Hematopoietic multipotent progenitor cell (in vitro differentiated cells): ENCODE data around the gene GPRASP3. TPM values are rescaled to one million over a fixed set of nuclear protein-coding genes. Genes with fewer than 3 reads are reported as not detected.

Experiments used
- DNase-seq, 3 donors: peaks; one replicate each; pipeline ENCODE4 v3.0.0-alpha.2; 2011 to 2015; ENCODE audit warnings: low read depth in 2 of 3, low spot score in 2 of 3
- small RNA-seq: library from RNA; depleted of rRNA; stranded (forward); fragments of <200 nt; gene quantifications from one replicate; pipeline ENCODE3, GENCODE V24; 2012
- total RNA-seq: library from RNA; depleted of rRNA; stranded (reverse); fragments of >200 nt; gene quantifications from one replicate; pipeline ENCODE4 v1.2.3, GENCODE V29; 2012

GPRASP3 gene
- total RNA-seq, 1 donor, result 1.6 TPM

- DNase-seq, result peak in 1 of 3 donors; percentile 28
These were observed 25.5 kb downstream of the GPRASP3 start for GRCh38 chrX:102745857-102746584.

DNA sequence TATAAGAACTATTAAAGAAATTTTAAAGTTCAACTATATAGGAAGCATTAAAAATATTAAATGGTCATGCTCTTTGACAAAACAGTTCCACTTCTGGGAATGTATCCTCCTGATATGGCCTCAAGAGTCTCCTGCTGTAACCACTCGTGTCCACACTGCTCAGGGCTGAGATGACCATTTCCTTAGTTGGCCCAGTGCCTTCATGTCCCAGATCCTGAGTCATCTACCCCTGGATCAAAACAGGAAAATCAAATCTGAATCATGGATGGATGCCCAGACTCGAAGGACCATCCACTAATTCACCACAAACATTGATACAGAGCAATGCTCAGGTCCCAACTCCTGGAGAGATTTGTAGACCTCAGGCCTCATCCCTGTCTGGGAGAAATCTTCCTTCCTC is 44.7 kb downstream of the GPRASP3 start:
- DNase-seq, result no peak

- no peak for DNase-seq
These were observed 45.3 kb downstream of the GPRASP3 start for GRCh38 chrX:102765809-102766208.

GRCh38 chrX:102767287-102767686 is 46.7 kb downstream of the GPRASP3 start:
- no peak for DNase-seq

- peak; percentile 67 to 93 (median 82) for DNase-seq
These were observed 48.6 kb downstream of the GPRASP3 start for GRCh38 chrX:102768987-102769761.

Small RNAs within 50 kb of the gene (small RNA-seq; reads per million reads assigned to genes)
- not detected for gene RNU6-589P

Other genes starting within 250 kb of the GPRASP3 start
- gene TCP11X2, start 248.9 kb upstream of the GPRASP3 start, total RNA-seq, result not detected
- under 0.01 TPM for gene TMSB15A, start 204.0 kb upstream of the GPRASP3 start, total RNA-seq
- gene ARMCX5, start 121.2 kb upstream of the GPRASP3 start, total RNA-seq, result 17.8 TPM
- 3.5 TPM for gene GPRASP1, start 69.3 kb upstream of the GPRASP3 start, total RNA-seq
- 3.8 TPM for gene GPRASP2, start 8.3 kb upstream of the GPRASP3 start, total RNA-seq
- 1.3 TPM for gene RAB40AL, start 216.5 kb downstream of the GPRASP3 start, total RNA-seq